ENCODE measurements around the gene CEACAM4. TPM values are rescaled to one million over a fixed set of nuclear protein-coding genes. Genes with fewer than 3 reads are reported as not detected.

Gene CEACAM4
- total and polyA plus RNA-seq, 12 donors, result 0.23 to 0.66 (median 0.45) TPM; not detected in 4

DNA sequence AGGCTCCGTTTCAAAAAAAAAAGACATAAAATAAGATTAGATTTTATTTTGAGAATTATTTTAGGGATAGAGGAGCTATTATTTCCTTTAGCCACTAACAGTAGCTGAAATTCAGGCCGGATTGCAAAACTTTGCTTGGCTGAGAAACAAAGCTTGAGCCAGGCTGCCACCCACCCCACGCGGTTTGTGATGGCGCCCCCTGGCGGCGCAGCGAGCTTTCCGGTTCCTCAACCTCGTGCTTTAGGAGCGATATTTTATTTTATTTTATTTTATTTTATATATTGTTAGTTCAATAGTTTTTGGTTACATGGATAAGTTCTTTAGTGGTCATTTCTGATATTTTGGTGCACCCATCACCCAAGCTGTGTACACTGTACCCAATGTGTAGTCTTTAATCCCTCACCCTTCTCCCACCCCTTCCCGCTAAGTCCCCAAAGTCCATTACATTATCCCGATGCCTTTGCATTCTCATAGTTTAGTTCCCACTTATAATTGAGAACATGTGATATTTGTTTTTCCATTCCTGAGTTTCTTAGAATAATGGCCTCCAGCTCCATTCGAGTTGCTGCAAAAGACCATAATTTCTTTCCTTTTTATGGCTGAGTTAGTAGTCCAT lies 19.8 kb upstream of the CEACAM4 start:
- no peaks in the 10 kb centered on the region for H3K36me3 ChIP-seq
- peak in 1 of 2 donors; percentile 21 for DNase-seq
- intact Hi-C loops (cut with DNase I), result loop anchor here in 3 of 10 donors (5.0 to 10.0 kb wide), 3 partner anchors 91 to 108 kb away; partner anchors contain the start of gene CEACAM6 (in 1 of the 3)
- no peaks in the 10 kb centered on the region for H3K4me1 ChIP-seq
- 33 to 46% methylated on average over 14 of the region's 14 CpGs for WGBS, 2 donors
- H3K27ac ChIP-seq, result no peak overlapping the region
- no peak for ATAC-seq
- TF ChIP-seq, protein P1, sequence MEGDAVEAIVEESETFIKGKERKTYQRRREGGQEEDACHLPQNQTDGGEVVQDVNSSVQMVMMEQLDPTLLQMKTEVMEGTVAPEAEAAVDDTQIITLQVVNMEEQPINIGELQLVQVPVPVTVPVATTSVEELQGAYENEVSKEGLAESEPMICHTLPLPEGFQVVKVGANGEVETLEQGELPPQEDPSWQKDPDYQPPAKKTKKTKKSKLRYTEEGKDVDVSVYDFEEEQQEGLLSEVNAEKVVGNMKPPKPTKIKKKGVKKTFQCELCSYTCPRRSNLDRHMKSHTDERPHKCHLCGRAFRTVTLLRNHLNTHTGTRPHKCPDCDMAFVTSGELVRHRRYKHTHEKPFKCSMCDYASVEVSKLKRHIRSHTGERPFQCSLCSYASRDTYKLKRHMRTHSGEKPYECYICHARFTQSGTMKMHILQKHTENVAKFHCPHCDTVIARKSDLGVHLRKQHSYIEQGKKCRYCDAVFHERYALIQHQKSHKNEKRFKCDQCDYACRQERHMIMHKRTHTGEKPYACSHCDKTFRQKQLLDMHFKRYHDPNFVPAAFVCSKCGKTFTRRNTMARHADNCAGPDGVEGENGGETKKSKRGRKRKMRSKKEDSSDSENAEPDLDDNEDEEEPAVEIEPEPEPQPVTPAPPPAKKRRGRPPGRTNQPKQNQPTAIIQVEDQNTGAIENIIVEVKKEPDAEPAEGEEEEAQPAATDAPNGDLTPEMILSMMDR (IDR thresholded peaks at IDR 0.05), result peak in 8 of 9 donors; percentile 10 to 63 (median 23)
- H3K9me3 ChIP-seq, result no peaks in the 10 kb centered on the region
- no peak overlapping the region for H3K4me3 ChIP-seq
- peaks cover 0 to 55% (median 19%) of the 10 kb centered on the region in 7 donors for H3K27me3 ChIP-seq

DNA sequence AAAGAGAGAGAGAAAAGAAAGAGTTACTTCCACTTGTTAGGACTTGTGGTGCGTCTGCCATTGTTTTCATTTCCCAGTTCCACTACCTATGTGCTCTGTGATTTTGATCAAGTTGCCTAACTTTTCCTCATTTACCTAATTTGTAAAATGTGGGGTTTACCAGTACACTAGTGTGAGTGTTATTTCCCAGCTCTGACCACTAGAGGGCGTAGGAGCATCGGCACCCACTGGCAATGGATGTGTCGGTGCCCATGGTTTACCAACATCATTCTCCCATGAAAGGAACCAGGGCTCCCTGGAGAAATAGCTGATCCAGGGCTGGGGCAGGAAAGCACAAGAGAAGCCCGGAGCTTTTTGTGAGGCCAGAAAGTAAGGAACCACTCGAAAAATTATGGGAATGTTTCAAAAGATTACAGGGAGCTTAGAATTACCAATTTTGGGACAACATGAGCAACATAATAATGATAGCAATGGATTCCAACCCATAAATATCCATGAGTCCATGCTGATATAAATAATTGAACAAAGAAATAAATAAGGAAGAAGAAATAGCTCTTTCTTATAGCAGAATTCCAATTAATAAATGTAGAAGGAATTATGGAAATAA lies 15.1 kb upstream of the CEACAM4 start:
- TF ChIP-seq, protein P1 (IDR thresholded peaks at IDR 0.05), result peak; percentile 66 to 89 (median 81)
- H3K4me1 ChIP-seq, result peaks cover 0 to 20% (median 0%) of the 10 kb centered on the region in 9 donors
- H3K27ac ChIP-seq, result no peak overlapping the region
- intact Hi-C loops (cut with DNase I), result loop anchor here in 6 of 10 donors (2.0 to 10.0 kb wide), 3 partner anchors 105 to 113 kb away; partner anchors contain the start of gene CEACAM6 (in 1 of the 6)
- 4% methylated on average over 6 of the region's 6 CpGs for WGBS, 2 donors
- H3K9me3 ChIP-seq, result peaks cover 0 to 2% (median 0%) of the 10 kb centered on the region in 11 donors
- no peaks in the 10 kb centered on the region for H3K36me3 ChIP-seq
- H3K4me3 ChIP-seq, result no peak overlapping the region
- ATAC-seq, result peak in 5 of 8 donors; percentile 51 to 67 (median 58)
- DNase-seq, result peak in 1 of 2 donors; percentile 44
- peaks cover 0 to 63% (median 36%) of the 10 kb centered on the region in 7 donors for H3K27me3 ChIP-seq

DNA sequence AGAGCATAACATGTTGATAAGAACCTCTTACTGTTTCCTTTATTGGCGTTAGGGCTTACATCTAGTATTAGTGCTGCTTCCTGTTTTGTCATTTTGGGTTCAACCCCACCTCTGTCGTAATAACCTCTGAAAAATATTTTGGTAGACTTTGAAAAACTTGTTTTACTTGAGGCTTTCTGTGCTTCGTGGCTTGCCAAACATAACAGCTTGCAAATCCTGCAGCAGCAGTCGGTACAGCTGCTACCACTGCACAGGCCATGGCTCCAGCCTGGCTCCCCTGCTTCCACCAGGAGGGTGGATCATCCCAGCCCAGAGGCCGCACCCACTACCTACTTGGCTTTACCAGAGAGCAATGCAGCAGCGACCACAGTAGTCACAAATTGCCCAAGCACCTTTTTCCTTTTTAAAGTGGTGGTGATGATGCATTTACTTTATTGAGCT lies 11.8 kb upstream of the CEACAM4 start:
- Histone ChIP-seq H3K9me3 (peaks cover 0 to 10% (median 0%) of the 10 kb centered on the region in 11 donors), H3K36me3 (no peaks in the 10 kb centered on the region), H3K27ac (peak overlapping the region in 1 of 10 donors; percentile 63), H3K4me1 (peaks cover 0 to 20% (median 0%) of the 10 kb centered on the region in 9 donors), H3K4me3 (no peak overlapping the region), H3K27me3 (peaks cover 0 to 63% (median 38%) of the 10 kb centered on the region in 7 donors)
- no peak for ATAC-seq
- WGBS, 2 donors, result 40 to 49% methylated on average over 6 of the region's 6 CpGs
- TF ChIP-seq, protein P1 (IDR thresholded peaks at IDR 0.05), result no peak
- intact Hi-C loops (cut with DNase I), result no loop called here
- no peak for DNase-seq

DNA sequence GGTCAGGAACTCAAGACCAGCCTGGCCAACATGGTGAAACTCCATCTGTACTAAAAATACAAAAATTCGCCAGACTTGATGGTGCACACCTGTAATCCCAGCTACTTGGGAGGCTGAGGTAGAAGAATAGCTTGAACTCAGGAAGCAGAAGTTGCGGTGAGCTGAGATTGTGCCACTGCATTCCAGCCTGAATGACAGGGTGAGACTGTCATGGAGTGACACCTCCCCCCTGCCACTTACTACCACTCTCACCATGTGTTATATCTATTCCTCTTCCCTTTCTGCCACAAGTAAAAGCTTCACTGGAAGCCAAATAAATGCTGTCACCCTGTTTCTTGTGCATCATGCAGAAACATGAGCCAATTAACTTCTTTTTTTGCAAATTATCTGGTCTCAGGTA lies 10.6 kb upstream of the CEACAM4 start:
- Histone ChIP-seq H3K27ac (no peak overlapping the region), H3K27me3 (peaks cover 0 to 57% (median 45%) of the 10 kb centered on the region in 7 donors), H3K9me3 (peaks cover 0 to 14% (median 0%) of the 10 kb centered on the region in 11 donors), H3K4me1 (peaks cover 0 to 20% (median 0%) of the 10 kb centered on the region in 9 donors), H3K4me3 (no peak overlapping the region), H3K36me3 (no peaks in the 10 kb centered on the region)
- intact Hi-C loops (cut with DNase I), result no loop called here
- DNase-seq (no peak), ATAC-seq (no peak)
- TF ChIP-seq, protein P1 (IDR thresholded peaks at IDR 0.05), result no peak
- WGBS, 2 donors, result 39 to 47% methylated on average over 2 of the region's 2 CpGs
